ENCODE results near the gene AUTS2. TPM values are rescaled to one million over a fixed set of nuclear protein-coding genes. Genes with fewer than 3 reads are reported as not detected.

The AUTS2 gene
- total and polyA plus RNA-seq, 9 of the 15 experiments (the other 6 are each of a cell fraction or from before 2014, with no cell fraction given) = 0.58 TPM; not detected in 8

DNA sequence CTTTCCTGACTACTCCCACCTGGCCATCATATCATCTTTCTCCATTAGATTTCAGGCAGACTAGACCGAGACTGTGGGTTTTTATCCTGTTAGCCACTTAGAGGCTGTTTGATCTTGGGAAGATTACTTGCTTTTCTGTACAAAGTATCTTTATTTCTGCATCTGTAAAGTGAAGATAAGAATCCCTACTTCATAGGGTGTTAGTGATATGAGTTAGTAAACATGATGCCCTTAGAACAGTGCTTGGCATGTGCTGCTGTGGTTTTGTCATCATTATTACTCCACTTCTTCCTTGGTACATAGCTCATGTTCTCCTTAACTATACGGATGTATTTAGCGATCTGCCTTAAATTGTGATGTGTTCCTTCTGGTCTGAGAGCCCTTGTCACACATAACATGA, 165.2 kb downstream of the AUTS2 start (continued):
- TF ChIP-seq, protein P1, sequence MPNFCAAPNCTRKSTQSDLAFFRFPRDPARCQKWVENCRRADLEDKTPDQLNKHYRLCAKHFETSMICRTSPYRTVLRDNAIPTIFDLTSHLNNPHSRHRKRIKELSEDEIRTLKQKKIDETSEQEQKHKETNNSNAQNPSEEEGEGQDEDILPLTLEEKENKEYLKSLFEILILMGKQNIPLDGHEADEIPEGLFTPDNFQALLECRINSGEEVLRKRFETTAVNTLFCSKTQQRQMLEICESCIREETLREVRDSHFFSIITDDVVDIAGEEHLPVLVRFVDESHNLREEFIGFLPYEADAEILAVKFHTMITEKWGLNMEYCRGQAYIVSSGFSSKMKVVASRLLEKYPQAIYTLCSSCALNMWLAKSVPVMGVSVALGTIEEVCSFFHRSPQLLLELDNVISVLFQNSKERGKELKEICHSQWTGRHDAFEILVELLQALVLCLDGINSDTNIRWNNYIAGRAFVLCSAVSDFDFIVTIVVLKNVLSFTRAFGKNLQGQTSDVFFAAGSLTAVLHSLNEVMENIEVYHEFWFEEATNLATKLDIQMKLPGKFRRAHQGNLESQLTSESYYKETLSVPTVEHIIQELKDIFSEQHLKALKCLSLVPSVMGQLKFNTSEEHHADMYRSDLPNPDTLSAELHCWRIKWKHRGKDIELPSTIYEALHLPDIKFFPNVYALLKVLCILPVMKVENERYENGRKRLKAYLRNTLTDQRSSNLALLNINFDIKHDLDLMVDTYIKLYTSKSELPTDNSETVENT (CRISPR knock-in tag; IDR thresholded peaks at IDR 0.05) = no peak
- TF ChIP-seq RBM22 (IDR thresholded peaks at IDR 0.05; ENCODE audit: low read depth, low read length, poor library complexity, severe bottlenecking) = no peak
- TF ChIP-seq ARNT (IDR thresholded peaks at IDR 0.05) = no peak
- no peak for TF ChIP-seq MTA2 (IDR thresholded peaks at IDR 0.05; ENCODE audit: low read depth)
- TF ChIP-seq MCM7 (IDR thresholded peaks at IDR 0.05) = no peak
- TF ChIP-seq, protein P2, sequence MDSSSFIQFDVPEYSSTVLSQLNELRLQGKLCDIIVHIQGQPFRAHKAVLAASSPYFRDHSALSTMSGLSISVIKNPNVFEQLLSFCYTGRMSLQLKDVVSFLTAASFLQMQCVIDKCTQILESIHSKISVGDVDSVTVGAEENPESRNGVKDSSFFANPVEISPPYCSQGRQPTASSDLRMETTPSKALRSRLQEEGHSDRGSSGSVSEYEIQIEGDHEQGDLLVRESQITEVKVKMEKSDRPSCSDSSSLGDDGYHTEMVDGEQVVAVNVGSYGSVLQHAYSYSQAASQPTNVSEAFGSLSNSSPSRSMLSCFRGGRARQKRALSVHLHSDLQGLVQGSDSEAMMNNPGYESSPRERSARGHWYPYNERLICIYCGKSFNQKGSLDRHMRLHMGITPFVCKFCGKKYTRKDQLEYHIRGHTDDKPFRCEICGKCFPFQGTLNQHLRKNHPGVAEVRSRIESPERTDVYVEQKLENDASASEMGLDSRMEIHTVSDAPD (CRISPR knock-in tag; IDR thresholded peaks at IDR 0.05) = no peak

DNA sequence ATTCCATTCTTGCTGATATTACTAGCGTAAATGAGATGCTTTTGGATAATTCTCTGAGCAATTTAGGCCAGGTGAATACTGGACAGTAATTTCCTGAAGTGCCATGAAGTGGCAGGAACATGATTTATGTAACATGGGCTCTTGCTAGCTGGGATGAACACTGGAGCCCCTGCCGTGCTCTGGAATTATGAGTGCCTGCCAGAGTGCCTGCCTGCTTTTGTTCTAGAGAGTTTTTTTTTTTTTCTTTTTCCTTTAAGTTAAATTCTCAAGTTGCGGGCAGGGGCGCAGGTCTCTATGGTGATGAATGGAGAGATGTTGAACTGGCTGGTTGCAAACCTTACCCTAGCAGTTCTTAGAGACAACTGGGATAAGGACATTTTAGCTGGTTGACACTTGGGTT, 165.9 kb downstream of the AUTS2 start:
- ATAC-seq = no peak
- TF ChIP-seq, protein P3, sequence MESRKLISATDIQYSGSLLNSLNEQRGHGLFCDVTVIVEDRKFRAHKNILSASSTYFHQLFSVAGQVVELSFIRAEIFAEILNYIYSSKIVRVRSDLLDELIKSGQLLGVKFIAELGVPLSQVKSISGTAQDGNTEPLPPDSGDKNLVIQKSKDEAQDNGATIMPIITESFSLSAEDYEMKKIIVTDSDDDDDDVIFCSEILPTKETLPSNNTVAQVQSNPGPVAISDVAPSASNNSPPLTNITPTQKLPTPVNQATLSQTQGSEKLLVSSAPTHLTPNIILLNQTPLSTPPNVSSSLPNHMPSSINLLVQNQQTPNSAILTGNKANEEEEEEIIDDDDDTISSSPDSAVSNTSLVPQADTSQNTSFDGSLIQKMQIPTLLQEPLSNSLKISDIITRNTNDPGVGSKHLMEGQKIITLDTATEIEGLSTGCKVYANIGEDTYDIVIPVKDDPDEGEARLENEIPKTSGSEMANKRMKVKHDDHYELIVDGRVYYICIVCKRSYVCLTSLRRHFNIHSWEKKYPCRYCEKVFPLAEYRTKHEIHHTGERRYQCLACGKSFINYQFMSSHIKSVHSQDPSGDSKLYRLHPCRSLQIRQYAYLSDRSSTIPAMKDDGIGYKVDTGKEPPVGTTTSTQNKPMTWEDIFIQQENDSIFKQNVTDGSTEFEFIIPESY (CRISPR knock-in tag; IDR thresholded peaks at IDR 0.05) = no peak
- TF ChIP-seq, protein P4, sequence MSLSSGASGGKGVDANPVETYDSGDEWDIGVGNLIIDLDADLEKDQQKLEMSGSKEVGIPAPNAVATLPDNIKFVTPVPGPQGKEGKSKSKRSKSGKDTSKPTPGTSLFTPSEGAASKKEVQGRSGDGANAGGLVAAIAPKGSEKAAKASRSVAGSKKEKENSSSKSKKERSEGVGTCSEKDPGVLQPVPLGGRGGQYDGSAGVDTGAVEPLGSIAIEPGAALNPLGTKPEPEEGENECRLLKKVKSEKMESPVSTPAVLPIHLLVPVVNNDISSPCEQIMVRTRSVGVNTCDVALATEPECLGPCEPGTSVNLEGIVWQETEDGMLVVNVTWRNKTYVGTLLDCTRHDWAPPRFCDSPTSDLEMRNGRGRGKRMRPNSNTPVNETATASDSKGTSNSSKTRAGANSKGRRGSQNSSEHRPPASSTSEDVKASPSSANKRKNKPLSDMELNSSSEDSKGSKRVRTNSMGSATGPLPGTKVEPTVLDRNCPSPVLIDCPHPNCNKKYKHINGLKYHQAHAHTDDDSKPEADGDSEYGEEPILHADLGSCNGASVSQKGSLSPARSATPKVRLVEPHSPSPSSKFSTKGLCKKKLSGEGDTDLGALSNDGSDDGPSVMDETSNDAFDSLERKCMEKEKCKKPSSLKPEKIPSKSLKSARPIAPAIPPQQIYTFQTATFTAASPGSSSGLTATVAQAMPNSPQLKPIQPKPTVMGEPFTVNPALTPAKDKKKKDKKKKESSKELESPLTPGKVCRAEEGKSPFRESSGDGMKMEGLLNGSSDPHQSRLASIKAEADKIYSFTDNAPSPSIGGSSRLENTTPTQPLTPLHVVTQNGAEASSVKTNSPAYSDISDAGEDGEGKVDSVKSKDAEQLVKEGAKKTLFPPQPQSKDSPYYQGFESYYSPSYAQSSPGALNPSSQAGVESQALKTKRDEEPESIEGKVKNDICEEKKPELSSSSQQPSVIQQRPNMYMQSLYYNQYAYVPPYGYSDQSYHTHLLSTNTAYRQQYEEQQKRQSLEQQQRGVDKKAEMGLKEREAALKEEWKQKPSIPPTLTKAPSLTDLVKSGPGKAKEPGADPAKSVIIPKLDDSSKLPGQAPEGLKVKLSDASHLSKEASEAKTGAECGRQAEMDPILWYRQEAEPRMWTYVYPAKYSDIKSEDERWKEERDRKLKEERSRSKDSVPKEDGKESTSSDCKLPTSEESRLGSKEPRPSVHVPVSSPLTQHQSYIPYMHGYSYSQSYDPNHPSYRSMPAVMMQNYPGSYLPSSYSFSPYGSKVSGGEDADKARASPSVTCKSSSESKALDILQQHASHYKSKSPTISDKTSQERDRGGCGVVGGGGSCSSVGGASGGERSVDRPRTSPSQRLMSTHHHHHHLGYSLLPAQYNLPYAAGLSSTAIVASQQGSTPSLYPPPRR (CRISPR knock-in tag; IDR thresholded peaks at IDR 0.05; ENCODE audit: borderline replicate concordance) = no peak
- TF ChIP-seq CXXC5 (CRISPR knock-in tag; IDR thresholded peaks at IDR 0.05) (no peak), GTF2E2 (tag; IDR thresholded peaks at IDR 0.05) (no peak), SAFB2 (IDR thresholded peaks at IDR 0.05; ENCODE audit: borderline replicate concordance, low read depth, low read length, severe bottlenecking) (no peak)

More for the DNA sequence above, 165.9 kb downstream of the AUTS2 start:
- Histone ChIP-seq H3K79me2 (ENCODE audit: control insufficient read depth, insufficient read depth, low read length) (no peaks in the 10 kb centered on the region), H3K9ac (ENCODE audit: insufficient read depth in 1 of 2, low read depth in 2 of 2, low read length in 2 of 2) (no peak overlapping the region), H3K27me3 (ENCODE audit: control insufficient read depth in 2 of 2, insufficient read depth in 2 of 2, low read length in 2 of 2) (no peaks in the 10 kb centered on the region), H3K27ac (ENCODE audit: extremely low read depth, low read depth, low read length) (no peak overlapping the region), H3K4me2 (ENCODE audit: insufficient read depth, low read length) (no peak overlapping the region), H4K20me1 (replicated peaks; ENCODE audit: control insufficient read depth, insufficient read depth, low read length) (no peaks in the 10 kb centered on the region), H3K4me1 (replicated peaks in 1 of 2; ENCODE audit: control insufficient read depth in 2 of 2, insufficient read depth in 2 of 2, low read length in 2 of 2) (no peaks in the 10 kb centered on the region), H3K9me1 (ENCODE audit: control insufficient read depth, insufficient read depth, low read length) (no peaks in the 10 kb centered on the region), H2AFZ (ENCODE audit: low read depth, low read length) (no peak overlapping the region), H3K36me3 (ENCODE audit: control insufficient read depth, insufficient read depth, low read length) (no peaks in the 10 kb centered on the region), H3K9me3 (replicated peaks; ENCODE audit: control insufficient read depth, insufficient read depth, low read depth, low read length) (no peaks in the 10 kb centered on the region), H3K4me3 (no peak overlapping the region)
- ChIA-PET POLR2A (no interaction called here), CTCF (ENCODE audit: low intra/inter-chr PET ratio) (no interaction called here)
- in situ Hi-C loops (cut with MboI) = no loop called here
- BruUV-seq (replicated peaks) = no TSS peak
- DNase-seq (ENCODE audit: extremely low read depth in 1 of 4, low spot score in 3 of 4) (no peak), FAIRE-seq (no peak)
- intact Hi-C loops (cut with micrococcal nuclease) = no loop called here
- WGBS (ENCODE audit: insufficient coverage, low coverage, missing lambda C conversion rate) = 0% methylated on average over 3 of the region's 4 CpGs
